Fibroblast of gingiva (primary cell): ENCODE results near the gene HS3ST3A1.
A peak's percentile ranks its signal among the peaks of the same experiment; 100 is the strongest.
"Not testable (repeated sequence)": the region's sequence is repeated elsewhere in the genome, so short reads cannot be mapped to it uniquely, and the experiment has no call there.

Source experiments
- DNase-seq: peaks from one replicate; pipeline ENCODE4 v3.0.0-alpha.2; 2011; ENCODE audit warnings: low read depth

HS3ST3A1 gene

DNA sequence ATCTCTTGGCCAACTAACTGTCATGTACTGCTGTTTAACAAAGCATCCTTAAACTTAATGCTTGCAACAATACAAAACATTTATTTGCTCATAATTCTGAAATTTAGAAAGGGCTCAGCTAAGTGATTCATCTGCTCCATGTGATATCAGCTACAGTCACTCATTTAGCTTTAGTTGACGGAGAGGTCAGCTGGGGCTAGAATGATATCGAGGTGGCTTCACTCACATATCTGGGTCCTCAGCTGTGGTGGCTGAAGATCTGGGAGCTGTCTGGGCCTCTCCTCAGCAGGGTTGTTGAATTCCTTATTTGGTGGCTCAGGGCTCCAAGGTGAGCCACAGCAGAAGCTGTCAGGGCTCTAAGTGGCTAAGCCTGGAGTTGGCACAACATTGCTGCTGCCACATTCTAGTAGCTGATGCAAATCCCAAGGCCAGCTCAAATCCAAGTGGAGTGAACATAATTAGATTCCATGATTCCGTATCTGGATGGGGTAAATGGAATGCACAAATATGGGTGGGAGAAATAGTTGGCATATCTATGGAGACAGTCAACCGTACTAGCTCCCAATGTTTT lies 62.8 kb downstream of the HS3ST3A1 start:
- no peak for DNase-seq

DNA sequence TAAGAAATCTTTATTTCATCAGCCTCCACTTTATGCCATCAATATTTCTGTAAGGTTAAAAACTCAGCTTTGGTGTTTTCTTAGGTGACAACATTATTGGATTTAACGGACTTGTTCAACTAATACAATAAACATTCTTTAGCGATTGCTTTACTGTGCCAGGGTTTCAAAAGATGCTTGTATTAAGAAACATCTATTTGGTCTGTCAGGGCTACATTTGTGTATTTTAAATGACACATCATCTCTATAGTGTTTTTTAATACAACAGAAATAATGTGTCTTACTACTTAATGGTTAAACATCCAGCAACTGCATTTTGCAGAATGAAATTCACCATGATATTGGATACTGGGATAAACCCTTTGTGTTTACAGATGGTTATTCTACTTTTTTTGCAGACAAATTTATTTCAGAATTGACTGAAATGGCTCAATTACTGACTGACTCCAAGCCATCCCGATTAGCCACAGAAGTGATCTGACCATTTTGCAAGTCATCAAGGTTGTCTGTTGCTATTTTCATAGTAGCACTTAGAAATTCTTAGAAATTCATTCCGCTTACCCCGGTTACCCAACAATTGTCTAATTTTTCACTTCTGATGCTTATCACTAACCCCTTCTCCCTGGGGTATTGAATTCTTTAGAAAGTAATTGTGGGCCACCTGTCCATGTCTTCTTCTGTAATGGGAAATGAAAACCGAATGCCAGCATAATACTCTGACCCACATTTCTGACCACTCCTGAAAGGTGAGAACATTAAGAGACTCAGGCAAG lies 63.7 kb downstream of the HS3ST3A1 start:
- DNase-seq: no peak

DNA sequence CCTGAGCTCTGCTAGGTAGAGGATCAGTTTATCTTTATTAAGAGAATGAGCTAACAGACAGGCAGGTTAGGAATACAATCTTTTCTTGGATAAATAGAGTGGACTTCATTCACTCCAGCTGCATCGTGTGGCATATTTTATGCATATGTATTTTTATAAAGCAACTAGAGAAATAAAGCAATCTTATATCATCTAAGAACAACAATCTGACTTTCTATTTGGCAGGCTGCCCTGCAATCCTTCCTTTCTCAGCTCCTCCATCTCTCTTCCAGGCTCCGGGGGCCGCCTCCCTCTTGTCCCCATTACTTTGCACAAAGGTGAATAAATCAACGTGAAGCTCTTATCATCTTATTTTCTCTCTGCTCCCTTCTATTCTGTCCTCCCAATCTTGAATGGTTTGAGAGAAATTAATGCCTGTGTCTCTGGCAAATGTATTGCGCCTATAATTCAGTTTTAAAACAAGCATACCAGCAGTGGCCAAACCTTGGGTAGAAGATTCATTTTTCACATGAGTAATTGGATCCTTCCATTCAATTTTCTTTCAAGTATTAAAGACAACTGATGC lies 64.5 kb downstream of the HS3ST3A1 start:
- DNase-seq: no peak

DNA sequence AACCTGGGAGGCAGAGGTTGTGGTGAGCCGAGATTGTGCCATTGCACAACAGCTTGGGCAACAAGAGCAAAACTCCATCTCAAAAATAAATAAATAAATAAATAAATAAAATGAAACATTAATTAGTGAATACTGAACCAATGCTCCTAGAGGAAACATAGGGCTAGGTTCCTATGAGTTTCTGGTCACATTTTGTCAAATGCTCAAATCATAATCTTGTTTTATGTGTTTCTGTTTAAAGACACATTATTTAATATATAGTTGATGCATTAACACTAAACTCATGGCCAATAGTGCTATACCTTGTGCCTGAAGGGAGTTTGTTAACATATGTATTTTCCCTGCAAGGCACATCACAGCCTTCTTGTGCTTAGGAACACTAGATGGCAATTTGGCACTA lies 66.8 kb downstream of the HS3ST3A1 start:
- no peak for DNase-seq

DNA sequence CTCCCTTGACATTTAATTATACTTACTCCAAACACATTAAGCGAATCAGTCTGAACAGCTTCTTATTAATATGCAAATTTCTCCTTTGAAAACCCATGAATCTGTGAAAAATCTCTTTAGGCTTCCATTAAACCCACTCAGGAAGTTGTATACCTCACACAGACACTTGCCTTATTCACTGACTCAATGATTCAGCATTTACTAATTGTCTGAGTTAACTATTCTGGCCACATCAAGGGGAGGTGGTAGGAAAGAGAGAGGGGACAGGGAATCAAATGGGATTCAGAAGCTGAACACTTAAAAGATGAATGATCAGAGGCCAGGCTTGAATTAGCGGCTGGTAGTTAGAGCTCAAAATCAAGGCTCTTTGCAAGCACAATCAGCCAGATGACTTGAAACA lies 70.0 kb downstream of the HS3ST3A1 start:
- DNase-seq: no peak

DNA sequence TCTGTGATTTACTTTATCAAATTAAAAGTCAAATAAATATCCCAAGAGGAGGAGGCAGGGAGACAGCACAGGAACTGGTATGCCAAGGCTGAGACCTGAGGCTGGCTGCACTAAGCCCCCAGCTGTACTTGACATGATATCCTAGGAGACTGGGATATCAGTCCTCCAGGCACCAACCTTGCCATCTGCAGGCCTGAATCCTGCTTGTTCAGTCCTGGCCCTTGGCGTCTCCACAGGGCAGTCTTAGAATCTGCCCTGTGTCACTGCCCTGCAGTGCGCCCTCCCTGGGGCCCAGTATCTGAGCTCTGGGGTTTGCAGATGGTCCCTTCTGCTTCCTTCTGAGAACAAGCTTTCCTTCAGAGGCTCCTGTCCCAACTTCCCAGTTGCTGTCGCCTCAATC lies 75.9 kb downstream of the HS3ST3A1 start:
- DNase-seq: no peak

DNA sequence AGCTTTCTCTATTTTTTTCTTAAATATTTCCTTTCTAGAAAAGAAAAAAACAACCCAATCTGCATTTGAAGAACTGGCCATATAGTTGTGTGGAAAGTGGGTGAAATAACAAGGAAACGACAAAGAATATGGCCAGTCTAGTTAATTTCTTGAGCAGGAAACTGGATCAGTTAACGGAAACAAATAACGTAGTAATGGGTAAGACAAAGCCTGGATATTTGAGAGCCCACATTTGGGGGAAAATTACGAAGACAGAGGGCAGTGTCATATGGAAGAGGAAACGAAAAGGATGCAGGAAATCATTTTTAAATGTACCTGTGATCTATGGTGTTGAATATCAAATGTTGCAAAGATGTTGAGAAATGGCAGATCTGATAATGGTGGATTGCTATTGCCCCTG lies 78.6 kb downstream of the HS3ST3A1 start:
- no peak for DNase-seq

DNA sequence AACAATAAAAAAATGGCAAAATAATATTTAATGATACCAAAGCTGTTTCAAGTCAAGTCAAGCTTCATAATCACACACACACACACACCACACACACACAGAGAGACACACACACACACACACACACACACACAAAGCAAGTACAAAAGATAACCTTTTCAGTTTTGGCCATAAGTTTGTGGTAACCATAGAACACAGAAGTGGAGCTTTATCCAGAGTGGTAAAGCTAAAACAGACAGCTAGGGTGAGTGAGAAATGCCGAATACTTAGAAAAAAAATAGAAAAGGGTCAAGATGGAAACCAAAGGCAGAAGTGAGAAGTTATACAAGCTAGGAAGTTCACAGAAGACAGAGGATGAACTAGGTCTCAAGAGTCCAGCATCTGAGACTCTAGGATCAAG lies 79.0 kb downstream of the HS3ST3A1 start:
- no peak for DNase-seq

DNA sequence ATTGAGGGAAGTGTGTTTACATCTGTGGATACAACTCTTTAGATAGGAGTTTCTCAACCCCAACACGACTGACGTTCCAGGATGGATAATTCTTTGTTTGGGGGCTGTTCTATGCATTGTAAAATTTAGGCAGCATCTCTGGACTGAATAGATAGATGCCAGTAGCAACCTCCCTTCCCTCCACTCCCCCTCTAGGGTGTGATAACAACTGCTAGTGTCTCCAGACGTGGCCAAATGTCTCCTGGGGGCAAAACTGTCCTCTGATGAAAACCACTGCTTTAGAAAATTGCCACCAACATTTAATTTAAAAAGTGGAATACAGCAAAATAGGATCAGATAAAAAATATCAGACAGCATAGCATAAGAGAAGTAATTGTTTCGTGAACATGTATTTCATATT lies 79.9 kb downstream of the HS3ST3A1 start:
- no peak for DNase-seq

DNA sequence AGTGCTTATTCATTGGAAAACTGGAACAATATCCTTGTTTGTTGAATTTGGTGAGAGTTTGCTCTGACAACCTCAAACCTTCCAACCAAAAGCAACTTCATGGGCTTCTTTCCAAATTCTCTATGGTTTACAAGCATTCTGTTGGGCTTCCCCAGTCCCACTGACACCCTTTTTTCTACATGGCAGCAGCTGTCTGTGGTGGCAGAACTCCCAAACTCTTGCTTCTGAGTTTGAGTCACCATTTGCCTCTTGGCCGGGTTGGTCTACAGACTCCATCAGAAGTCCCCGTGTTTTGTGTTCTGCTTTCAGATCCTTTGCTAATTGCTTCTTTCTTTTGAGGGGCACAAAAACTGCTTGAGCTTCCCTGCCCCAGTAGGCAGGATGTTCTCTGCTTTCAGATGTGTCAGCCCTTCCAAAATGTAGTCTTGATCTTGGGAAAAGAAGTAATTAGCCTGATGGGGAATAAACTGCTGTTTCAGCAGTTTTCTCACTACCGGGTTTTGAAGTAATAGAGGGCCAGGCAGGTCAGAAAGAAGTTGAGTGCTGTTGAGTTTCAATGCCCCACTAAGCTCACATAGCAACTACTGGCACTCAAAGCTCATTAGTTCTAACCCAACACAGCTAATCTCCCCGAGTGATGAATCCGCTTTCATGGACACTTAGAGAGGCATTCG lies 80.7 kb downstream of the HS3ST3A1 start:
- DNase-seq: peak; percentile 90

DNA sequence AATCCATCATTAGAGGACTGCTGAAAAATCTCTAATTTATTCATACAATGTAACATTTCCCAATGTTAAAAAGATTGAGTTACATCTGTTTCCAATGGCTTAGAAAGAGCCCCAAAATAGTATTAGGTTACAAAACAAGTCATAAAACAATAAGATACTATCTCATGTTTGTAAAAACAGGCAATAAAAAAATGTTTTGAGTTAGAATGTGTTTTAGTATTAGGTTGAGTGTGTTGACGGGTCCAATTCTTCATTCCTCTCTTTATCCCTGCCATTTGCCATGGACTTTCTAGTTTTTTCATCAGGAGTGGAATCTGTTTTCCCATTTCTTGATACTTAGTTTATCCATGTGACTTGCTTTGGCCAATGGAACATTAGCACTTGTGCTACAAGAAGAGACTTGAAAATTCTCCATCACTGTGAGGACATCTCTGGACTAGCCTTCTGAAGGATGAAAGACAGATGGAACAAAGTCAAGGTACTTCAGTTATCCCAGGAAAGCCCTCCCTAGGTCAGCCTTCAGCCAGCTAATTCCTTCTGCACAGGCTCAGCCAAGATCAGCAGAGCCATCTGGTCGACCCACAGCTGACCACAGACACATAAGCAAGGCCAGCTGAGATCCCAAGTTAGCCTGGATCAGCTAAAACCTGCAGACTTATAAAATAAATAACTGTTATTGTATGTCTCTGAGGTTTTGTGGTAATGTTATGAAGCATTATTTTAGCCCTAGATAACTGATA lies 83.3 kb downstream of the HS3ST3A1 start:
- peak; percentile 43 for DNase-seq

DNA sequence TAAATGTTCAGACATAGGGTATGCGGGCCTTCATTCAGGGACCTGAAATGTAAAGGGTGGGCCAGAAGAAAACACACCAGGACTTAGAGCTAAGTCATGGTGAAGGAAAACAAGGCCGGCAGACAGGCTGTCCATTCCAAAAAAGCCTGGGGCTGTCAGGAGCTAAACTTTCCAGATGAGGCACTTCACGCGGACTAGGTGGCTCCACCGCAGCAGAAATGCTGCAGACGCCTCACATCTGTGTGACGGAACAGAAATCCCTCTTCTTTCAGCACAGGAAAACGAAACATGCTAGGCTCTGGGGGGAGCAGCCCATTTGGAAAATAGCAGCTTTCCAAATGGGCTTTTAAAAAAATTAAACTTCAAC lies 88.7 kb downstream of the HS3ST3A1 start:
- DNase-seq: peak; percentile 5

DNA sequence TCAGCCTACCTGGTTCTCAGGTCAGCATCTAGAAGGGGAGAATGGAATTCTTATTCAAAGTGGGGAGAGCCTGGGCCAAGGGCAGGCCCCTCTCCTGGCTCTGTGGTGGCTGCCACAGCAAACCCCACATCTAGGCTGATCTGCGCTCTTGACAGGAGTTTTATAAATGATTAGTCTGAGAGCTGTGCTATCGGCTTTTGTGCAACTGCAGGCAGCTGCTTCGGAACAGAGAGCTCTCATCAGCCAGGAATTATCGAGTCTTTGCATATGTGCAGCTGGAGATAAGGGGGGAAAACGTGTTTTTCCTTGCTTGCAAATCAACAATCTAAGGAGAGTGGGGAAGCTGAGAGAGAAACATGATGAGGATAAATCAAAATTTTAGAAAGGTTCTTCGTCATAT lies 91.7 kb downstream of the HS3ST3A1 start:
- DNase-seq: no peak

DNA sequence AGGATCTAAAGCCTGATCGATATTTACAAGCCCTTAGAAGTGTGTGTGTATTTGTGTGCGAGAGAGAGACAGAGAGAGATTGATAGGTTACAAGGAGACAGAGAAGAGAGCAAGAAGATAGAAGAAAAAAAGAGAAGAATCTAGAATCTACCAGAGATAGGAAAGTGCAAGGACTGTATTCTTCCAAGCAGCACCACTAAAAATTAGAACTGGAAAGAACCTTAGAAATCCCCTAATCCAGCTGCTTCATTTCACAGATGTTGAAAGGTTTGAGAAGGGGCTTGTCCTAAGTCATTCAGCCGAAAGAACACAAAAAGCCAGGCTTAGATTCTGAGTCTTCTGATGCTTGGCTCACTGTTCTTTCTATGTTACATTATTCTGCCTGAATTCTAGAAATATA lies 92.2 kb downstream of the HS3ST3A1 start:
- no peak for DNase-seq

DNA sequence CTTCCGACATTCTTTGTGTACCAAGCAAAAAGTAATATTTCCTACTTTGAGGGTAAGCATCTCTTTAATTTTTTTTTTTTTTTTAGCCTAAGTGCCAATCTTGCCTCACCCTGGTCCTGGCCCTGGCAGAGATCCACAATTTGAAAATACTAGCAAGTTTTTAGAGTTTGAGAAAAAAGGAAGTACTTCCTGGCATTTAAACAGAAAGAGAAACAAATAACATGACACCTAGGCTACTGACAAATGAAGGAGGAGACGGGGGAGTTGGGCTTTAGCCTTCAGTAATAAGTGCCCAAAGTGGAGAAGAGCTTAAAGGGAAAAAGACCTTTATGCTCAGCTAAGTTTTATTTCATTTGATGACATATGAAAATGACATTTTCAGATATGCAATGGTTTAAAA lies 92.8 kb downstream of the HS3ST3A1 start:
- DNase-seq: no peak

DNA sequence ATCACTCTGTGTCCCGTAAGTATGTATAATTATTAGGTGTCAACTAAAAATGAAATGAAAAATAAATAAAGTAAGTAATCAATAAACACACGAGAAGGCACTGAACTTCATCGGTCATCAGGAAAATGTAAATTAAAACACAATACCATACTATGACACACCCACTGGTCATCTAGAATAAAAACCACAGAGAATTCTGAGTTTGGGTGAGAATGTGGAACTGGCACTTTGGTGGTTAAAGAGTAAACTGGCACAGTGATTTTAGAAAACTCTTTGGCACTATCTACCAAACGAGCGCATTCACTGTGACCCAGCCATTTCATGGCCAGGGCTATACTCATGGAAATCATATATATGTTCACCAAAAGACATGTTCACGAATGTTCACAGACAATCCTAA lies 98.2 kb downstream of the HS3ST3A1 start:
- no peak for DNase-seq

DNA sequence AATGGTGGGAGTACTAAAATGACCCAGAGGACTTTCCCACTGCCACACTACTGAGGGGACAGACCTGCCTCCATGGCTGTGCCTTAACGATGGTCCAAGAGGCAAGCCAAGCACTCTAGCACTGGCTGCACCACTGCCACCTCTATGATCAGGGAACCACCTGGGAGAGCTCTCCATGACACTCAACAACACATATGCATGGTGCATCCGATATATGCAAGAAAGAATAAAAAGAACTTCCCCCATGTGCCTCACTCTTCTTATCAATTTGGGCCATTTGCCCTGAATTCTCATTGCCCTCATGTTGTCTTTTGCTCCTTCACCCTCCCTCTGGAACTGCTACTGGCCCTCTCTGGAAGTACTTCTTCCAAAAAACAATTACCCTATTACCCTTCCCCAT lies 99.5 kb downstream of the HS3ST3A1 start:
- DNase-seq: no peak

DNA sequence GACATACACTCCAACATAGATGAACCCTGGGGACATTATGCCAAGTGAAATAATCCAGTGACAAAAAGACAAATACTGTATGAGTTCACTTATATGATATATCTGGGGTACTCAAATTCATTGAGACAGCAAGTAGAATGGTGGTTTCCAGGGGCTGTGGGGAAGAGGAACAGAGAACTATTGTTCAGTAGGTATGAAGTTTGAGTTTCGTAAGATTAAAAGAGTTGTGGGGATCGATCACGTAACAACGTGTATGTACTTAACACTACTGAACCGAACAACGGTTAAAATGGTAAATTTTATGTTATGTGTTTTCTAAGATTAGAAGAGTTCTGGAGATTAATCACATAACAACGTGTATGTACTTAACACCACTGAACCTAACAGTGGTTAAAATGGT lies 100.8 kb downstream of the HS3ST3A1 start:
- DNase-seq: no peak

DNA sequence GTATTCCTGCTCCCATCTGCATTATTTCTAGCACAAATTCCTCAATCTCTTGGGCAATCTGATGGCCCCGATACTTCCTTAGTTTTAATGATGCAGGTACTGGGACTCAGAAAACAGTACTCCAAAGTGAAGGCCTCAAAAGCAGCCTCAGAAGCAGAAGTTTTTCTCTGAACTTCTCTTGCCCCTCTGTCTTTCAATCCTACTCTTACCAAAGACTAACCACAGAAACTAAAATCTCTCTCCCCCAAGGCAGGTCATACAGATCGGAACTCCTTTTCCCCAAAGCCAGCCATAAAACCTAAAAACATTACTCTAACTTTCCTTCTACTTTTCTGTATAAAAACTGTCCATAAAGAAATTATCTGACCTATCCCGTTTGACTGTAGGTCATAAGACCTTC lies 103.5 kb downstream of the HS3ST3A1 start:
- DNase-seq: no peak

DNA sequence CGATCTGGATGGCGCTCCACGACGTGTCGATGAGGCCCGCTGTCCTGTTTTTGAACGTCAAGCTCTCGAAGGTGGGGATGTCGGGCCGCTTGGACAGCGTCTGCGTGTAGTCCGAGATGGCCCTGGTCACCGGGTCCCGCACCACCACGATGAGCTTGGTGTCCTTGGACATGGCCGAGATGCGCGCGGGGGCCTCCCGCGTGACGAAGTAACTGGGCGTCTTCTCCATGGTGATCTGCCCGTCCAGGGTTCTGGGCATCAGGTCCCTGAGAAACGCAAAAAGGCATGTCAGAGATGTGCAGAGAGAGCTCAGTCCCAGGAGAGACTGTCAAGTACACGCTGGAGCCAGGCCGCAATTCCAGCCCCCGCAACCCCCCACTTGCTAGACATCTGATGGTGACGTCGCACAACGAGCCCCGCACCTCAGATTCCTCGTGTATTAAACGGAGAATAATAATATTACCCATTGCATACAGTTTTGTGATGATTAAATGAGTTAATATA lies 105.1 kb downstream of the HS3ST3A1 start:
- not testable (repeated sequence) for DNase-seq

DNA sequence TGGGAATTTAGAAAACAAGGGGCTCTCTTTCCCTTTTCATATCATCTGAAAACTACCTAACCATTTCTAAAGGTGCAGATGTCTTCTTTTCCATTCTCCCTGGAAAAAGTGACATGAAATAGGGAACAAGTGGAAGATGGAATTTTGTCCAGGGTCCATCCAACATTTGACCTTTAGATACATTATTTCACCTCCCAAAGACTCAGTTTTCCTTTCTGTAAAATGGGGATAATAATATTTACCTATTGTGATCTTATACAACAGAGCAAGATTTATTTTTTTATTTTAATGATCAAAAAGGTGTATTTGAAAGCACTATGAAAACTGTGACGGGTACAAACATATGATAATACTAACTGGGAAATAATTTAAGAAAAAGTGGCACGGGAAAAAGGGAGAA lies 106.3 kb downstream of the HS3ST3A1 start:
- DNase-seq: no peak

DNA sequence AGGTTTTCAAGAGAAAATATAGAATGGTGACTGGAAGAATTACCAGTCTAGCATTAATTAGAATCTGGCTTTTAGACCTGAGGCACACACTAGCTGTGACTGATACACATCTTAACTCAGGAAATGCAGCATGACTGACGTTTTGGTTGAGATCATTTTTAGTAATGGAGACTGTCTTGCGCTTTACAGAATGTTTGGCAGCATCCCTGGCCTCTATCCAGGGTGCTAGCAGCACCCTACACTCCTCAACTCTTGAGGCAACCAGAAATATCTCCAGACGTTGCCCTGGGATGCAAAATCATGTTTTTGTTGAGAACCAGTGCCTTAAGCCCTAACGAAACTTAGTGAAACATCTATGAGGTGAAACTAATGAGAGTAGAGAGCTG lies 109.0 kb downstream of the HS3ST3A1 start:
- no peak for DNase-seq
